ENCODE data around the gene SPATA2L. TPM values are rescaled to one million over a fixed set of nuclear protein-coding genes. Genes with fewer than 3 reads are reported as not detected.
"Not testable (repeated sequence)": the region's sequence is repeated elsewhere in the genome, so short reads cannot be mapped to it uniquely, and the experiment has no call there.

SPATA2L gene
- polyA plus RNA-seq, 3 donors: 5.2 to 11.2 (median 8.2) TPM

DNA sequence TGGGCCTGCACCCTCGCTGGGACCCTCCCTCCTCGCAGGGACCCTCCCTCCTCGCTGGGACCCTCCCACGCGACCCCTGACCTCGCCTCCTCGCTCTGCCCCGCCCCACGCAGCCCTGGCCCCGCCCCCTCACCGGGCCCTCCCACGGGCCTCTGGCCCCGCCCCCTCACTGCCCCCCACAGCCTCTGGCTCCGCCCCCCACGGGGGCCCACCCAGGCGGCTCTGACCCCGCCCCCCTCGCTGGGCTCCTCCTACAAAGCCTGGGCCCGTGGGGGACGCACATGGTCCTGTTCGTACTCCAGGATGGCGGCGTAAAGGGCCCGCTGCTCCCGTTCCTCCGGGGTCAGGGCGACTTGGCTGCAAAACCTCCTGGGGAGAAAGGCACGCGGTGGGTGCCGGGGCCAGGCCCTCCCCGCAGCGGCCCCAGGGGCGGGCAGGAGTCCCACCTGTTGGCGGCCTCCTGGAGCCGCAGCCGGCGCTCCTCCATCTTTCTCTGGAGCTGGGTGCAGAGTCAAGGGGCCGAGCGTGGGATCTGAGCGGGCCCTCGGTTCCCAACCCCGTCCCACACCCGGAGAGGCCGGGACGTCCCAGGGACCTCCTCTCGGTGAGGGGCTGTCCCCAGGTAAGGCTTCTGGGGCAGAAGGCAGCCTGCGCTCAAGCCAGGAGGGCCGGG lies 10.2 kb upstream of the SPATA2L start:
- DNase-seq (ENCODE audit: extremely low read depth in 1 of 11, low read depth in 9 of 11, low spot score in 4 of 11): peak in 1 of 11 donors; percentile 38

DNA sequence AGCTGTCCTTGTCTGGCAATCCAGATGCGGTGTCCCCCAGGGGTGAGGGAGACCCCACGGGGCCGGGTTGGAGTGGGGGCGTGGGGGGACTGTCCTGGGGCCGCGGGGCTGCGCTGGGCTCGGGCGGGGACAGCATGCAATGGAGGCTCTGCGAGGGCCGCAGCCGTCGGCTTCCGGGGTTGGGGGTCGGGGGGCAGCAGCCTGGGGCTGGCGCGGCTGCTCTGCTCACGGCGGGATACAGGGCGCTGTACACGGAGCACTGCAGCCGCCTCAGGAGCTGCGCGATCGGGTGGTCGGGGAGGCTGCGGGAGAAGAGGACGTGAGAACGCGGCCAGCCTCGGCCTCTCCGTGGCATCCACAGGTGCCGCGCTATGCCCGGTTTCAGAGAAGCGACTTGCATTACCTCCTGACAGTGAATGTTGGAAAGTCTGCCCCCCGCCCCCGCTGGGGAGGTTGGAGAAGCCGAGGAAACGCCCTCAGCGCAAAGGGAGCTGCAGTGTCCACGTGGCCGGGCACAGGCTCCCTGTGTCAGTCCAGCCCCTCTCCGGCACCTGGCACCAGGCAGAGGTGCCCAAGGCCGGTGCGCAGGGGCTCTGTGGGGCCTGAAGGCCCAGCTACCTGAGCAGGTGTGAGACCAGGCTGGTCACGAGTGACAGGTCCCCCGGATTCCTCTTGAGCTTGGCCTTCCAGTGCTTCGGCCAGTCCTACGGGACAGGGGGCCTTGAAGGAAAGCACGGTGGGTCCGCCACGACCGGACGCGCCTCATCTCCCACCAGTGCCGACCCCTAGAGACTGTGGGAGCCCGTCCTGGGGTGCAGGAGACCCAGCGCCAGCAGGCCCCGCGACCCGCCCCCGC lies 9.4 kb upstream of the SPATA2L start:
- peak in 2 of 11 donors; percentile 5 to 12 for DNase-seq (ENCODE audit: extremely low read depth in 1 of 11, low read depth in 9 of 11, low spot score in 4 of 11)

DNA sequence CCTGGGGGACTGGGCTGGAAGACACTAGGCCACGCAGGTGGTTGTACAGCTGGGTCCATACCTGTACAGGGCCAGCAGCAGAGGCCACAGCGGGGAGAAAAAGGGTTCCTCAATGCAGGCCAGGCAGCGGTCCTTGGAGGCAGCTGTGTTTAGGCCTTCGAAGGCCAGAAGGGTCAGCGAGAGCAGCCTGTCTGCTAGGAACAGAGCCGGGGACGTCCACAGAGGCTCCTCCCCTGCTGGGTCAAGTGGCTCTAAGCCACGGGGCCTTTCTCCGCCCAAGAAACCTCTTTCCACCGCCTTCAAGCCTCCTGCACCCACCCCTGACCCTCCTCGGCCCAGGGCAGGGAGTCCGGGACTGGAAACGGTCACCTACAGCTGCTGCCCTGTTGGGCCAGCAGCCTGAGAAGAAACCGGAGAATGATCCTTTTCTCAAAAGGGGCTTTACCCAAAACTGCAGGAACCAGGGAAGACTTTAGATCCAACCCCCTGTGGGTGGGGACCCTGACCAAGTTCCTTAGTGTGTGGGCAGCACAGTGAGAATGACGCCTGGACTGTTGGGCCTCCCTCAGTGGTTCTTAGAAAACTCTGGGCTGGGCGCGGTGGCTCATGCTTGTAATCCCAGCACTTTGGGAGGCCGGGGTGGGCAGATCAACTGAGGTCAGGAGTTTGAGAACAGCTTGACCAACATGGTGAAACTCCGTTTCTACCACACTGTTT lies 8.4 kb upstream of the SPATA2L start:
- no peak for DNase-seq (ENCODE audit: extremely low read depth in 1 of 11, low read depth in 9 of 11, low spot score in 4 of 11)

DNA sequence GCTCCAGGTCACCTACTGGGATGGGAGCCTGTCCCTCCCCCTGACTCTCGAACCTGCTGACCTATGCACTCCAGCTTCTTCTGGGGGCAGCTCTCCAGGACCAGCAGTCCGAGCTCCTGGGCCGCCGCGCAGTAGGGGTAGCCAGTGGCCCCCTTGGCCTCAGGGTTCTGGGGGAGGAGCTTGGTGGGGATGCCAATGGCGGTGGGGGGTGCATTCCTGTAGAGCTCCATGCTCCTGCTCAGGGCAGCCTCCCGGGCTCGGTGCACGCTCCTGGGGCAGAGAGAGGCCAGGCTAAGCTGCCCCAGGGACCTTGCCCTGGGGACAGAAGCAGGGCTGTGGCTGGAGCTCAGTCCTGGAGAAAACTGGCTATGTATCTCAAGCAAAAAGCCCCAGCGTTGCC lies 7.7 kb upstream of the SPATA2L start:
- no peak for DNase-seq (ENCODE audit: extremely low read depth in 1 of 11, low read depth in 9 of 11, low spot score in 4 of 11)

DNA sequence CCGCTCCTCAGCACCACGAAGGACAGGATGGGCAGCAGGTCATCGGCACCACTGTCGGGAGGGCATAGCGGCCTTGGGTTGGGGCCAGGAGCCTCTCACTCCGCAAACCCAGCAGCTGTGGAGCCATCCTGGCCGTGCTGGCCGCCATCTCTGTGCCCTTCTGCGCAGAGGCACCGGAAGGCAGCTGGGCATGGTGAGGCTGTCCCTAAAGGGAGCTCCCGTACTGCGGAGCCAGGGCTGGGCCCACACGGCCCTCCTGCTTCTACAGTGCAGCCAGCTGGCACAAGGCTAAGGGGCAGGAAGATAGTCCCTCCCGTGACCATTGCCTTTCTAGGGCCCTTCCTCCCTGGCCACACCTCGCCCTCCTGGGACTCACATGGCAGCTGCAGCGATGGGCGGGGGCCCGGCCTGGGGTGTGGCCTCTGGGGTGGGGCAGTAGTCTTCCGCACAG lies 7.0 kb upstream of the SPATA2L start:
- DNase-seq (ENCODE audit: extremely low read depth in 1 of 11, low read depth in 9 of 11, low spot score in 4 of 11): no peak

DNA sequence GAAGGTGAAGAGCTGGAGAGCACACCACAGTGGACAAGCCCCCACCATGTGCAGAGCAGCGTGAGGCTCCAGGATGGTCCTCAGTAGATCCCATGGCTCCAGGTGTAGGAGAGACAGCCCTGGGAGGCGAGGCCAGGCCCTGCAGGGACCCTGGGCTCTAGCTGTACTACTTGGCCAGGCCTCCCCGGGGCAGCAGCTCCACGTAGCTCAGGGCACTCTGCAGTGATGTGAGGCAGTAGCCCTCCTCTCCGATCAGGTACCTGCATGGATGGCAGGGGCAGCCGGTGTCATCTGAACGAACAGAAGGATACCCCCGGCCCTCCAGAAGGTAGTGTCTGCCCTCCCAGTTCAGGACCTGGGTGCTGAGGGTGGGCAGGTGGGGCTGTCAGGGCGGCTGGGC lies 6.2 kb upstream of the SPATA2L start:
- DNase-seq (ENCODE audit: extremely low read depth in 1 of 11, low read depth in 9 of 11, low spot score in 4 of 11): no peak

DNA sequence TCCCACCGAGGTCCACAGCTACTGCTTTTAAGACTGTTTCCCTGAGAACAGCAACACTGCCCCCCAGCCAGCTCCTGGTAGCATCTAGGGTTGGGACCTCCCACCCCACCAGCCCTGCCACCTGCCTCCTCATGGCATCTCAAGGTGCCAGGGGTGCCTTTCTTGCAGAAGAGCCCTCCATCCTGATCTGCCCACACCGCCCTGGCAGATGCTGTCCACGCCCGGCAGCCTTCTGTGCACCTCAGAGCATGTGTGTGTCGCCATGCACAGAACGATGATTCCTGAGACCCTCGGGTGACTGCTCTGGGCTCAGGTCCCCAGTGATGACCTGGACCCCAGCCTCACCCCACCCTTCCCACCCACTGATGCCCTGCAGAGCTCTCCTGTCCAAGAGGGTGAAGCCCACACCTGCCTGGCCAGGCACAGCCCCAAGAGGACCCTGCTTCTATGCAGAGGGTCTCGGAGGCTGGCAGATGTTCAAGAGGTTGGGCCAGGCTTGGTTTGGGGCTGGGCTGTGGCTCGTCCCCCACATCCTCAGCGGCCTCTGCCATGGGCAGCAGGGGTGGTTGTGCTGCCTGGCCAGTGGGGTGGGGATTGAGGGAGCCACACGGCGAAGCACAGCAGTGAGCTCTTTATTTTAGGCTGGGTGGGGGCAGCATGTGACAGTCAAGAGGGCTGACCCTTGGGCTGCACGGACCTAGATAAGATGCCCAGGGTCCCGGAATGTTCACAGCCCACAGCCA lies 5.2 kb upstream of the SPATA2L start:
- DNase-seq (ENCODE audit: extremely low read depth in 1 of 11, low read depth in 9 of 11, low spot score in 4 of 11): no peak

DNA sequence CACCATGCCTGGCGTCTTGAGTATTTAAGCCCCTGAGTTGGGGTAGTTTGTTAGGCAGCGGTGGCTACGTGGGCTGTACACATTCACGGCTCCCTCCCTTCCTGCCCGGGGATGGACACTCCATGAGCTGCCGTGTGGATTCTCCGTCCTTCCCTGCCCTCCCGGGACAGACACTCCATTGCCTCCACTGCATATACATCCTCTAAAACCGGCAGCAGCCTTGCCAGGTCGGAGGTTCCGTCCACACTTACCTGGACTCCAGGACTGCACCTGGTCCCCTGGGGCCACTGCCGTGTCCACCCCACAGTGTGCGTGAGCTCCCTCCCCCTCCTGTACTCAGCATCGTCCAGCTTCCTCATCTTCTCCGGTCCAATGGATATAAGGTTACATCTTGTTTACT lies 3.5 kb upstream of the SPATA2L start:
- no peak for DNase-seq (ENCODE audit: extremely low read depth in 1 of 11, low read depth in 9 of 11, low spot score in 4 of 11)

DNA sequence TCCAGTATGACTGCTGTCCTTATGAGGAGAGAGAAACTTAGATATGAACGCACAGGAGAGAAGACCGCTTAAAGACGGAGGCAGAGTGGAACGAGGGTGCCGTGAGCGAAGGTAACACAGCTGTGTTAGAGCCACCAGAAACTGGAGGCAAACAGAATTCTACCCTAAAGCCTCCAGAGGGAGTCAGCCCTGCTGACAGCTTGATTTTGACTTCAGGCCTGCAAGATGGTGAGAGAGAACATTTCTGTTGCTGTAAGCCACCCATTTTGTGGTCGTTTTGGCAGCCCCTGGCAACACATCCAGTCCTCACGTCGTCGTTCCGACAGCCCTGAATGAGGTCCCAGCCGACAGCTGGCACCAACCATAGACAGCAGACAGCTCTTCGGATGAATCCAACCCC lies 2.8 kb upstream of the SPATA2L start:
- no peak for DNase-seq (ENCODE audit: extremely low read depth in 1 of 11, low read depth in 9 of 11, low spot score in 4 of 11)

DNA sequence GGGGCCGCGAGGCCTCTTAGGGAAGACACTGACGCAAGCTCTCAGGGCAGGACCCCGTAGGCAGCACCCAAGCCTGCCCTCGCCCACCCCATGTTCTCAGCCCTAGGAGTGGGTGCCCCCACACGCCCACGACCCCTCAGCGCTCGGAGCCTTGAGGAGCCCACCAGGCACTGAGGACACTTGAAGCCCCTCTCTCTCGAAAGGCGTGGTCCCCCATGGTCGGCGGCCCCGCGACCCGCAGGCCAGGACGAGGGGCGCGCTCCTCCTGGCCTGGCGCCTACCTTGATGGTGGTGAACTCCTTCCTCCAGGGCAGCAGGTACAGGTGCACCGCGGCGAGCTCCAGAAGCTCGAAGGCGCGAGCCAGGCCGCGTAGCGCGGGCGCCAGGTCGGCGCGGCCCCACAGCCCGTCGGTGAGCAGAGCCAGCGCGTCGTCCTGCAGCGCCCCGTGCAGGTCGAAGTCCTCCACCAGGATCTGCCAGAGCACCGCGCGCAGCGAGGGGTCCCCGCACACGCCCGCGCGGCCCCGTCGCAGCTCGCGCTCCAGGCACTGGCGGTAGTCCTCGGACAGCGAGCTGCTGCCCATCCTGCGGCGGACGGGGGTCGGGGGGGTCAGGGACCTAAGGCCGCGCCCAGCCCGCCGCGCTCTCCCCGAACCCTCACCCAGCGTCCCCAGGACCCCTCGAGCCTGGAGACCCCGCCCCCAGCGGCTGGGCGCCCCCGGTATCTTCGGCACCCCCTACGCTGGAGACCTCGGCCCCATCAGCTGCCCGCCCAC lies 668 bp downstream of the SPATA2L start:
- peak in 3 of 11 donors; percentile 29 to 49 (median 46) for DNase-seq (ENCODE audit: extremely low read depth in 1 of 11, low read depth in 9 of 11, low spot score in 4 of 11)

DNA sequence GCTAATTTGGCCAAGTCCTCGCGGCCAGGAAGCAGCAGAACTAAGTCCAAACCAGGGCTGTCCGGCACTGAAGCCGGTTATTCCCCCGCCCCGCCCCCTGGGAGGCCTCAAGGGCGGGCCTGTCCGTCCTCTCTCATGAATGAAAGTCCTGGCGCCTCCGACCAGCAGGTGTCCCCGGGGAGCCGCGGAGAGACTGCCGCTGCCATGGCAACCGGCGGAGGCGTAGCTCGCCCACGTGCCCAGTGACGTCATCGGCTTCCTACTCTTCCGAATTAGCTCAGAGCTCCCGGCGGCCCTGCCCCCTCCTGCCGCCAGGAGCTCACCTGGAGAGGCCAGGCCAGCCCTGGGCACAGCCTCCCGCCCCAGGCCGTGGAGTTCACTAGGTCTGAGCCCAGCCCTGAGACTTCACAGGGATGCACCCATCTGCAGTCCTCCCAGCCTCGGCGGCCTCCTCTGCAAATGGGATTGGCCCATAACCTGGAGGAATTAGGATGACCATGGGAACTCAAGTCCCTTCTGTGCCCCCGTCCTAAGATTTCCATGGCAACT lies 1.3 kb downstream of the SPATA2L start:
- peak in 10 of 11 donors; percentile 90 to 97 (median 96) for DNase-seq (ENCODE audit: extremely low read depth in 1 of 11, low read depth in 9 of 11, low spot score in 4 of 11)

DNA sequence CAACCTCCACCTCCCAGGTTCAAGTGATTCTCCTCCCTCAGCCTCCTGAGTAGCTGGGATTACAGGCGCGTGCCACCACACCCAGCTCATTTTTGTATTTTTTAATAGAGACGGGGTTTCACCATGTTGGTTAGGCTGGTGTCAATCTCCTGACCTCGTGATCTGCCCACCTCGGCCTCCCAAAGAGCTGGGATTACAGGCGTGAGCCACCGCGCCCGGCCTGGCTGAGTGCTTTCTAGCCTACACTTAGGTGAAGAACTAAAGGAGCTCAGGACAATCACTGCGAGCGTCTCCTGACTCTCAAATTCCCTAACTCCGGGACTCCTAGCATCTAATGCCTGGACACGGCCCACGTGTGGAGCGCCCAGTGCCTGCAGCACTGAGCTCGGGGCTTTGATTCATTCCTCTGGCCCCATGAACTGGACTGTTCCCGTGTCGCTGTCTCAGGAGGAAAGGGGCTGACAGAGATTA lies 1.8 kb downstream of the SPATA2L start:
- not testable (repeated sequence) for DNase-seq (ENCODE audit: extremely low read depth in 1 of 11, low read depth in 9 of 11, low spot score in 4 of 11)

DNA sequence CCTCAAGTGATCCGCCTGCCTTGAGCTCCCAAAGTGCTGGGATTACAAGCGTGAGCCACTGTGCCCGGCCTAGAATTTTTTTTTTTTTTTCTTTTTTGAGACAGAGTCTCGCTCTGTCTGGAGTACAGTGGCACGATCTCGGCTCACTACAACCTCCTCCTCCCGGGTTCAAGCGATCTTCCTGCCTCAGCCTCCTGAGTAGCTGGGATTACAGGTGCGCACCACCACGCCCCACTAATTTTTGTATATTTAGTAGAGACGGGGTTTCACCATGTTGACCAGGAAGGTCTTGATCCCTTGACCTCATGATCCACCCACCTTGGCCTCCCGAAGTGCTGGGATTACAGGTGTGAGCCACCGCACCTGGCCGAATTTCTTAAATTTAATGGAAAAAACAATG lies 2.8 kb downstream of the SPATA2L start:
- not testable (repeated sequence) for DNase-seq (ENCODE audit: extremely low read depth in 1 of 11, low read depth in 9 of 11, low spot score in 4 of 11)

DNA sequence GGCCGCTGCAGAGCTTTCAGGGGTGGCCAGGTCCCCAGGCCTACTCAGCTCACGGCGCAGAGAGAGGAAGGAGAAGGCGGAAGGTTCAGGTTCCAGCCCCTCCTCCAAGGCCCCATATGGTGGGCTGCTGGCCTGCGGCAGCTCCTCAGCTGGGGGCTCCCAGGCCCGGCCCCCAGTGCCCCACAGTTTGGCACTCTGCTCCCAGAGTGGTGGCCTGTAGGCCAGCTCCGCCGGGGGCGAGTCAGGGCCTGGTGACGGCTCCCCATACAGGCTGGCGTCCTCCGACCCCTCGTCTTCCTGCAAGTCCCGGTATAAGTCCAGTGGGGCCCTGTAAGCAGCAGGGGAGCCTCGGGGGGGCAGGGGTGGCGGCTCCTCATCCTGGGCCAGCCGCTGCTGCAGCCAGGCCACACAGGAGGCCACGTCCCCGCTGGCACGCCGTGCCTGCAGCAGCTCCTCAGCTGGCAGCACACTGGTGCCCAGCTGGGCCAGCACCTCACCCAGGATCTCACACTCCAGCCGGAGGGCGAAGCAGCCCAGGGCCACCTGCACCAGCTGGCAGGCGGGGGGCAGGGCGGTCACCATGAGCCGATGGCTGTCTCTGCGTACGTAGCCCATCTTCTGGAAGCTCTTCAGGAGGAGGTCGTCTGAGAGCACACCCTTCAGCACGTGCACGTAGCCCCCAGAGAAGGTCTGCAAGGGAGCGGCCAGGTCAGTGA lies 3.7 kb downstream of the SPATA2L start:
- DNase-seq (ENCODE audit: extremely low read depth in 1 of 11, low read depth in 9 of 11, low spot score in 4 of 11): no peak

DNA sequence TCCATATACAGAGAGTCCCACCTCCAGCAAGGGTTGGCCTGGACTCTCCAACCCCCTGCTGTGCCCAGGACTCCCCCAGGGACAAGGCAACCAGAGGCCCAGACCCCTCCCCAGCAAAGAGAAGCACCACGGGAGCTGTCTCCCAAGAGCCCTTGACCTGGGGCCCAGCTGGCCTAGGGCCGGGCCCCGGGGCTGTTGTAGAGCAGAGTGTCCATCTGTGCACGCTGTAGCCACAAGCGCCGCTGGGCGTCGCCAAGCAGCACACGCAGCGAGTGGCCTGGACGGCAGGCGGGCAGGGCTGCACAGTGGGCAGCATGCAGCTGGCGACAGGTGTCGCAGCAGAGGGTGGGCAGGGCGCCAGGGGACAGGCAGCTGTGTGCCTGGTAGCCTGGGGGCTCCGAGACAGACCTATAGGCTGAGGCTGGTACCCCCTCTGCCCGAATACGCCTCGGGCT lies 4.3 kb downstream of the SPATA2L start:
- DNase-seq (ENCODE audit: extremely low read depth in 1 of 11, low read depth in 9 of 11, low spot score in 4 of 11): no peak

DNA sequence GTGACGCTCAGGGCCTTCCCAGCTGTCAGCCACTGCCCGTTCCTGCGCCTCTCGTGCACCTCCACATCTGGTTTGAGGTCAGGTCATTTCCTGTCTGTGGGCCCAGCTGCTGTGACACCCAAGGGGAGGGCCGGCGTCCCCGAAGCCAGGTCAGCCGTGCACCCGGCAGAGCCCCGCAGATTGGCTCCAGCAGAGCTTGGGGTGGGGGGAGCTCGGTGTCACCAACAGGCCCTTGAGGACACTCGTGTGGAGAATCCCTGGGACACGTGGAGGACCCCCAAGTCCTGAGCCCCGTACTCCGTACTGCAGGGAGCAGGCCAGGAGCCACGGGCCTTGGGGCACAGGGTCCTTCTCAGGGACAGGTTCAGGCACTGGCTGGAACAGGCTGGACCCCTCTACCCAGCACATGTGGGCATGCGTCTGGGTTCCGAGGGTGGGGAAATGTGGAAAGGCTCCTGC lies 4.8 kb downstream of the SPATA2L start:
- no peak for DNase-seq (ENCODE audit: extremely low read depth in 1 of 11, low read depth in 9 of 11, low spot score in 4 of 11)

Data from renal cortex interstitium (tissue), 11 donors.